ENCODE measurements around the gene CYSLTR2. TPM values are rescaled to one million over a fixed set of nuclear protein-coding genes. Genes with fewer than 3 reads are reported as not detected.

The CYSLTR2 gene
- total and polyA plus RNA-seq, 2 of the 8 experiments (the other 6 are each of a cell fraction or from before 2014, with no cell fraction given) = not detected

DNA sequence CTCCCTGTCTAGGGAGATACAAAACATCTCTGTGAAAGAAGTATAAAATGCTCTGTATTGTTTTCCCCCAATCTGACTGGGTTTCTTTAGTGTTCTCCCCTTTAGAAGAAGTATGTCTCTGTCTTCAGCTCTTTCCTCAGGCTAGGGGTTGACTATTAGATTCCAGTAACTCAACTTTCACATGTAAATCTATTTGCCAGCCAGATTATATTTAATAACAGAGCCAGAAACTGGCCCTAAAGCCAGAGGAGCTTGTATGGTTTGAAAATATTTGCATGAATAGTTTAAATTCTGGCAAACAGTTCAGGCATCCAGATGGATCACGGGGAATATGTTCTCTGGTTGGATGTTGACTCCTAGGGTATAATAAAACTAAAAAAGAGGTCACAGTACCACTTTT is 22.3 kb upstream of the CYSLTR2 start (continued):
- TF ChIP-seq, protein P1, sequence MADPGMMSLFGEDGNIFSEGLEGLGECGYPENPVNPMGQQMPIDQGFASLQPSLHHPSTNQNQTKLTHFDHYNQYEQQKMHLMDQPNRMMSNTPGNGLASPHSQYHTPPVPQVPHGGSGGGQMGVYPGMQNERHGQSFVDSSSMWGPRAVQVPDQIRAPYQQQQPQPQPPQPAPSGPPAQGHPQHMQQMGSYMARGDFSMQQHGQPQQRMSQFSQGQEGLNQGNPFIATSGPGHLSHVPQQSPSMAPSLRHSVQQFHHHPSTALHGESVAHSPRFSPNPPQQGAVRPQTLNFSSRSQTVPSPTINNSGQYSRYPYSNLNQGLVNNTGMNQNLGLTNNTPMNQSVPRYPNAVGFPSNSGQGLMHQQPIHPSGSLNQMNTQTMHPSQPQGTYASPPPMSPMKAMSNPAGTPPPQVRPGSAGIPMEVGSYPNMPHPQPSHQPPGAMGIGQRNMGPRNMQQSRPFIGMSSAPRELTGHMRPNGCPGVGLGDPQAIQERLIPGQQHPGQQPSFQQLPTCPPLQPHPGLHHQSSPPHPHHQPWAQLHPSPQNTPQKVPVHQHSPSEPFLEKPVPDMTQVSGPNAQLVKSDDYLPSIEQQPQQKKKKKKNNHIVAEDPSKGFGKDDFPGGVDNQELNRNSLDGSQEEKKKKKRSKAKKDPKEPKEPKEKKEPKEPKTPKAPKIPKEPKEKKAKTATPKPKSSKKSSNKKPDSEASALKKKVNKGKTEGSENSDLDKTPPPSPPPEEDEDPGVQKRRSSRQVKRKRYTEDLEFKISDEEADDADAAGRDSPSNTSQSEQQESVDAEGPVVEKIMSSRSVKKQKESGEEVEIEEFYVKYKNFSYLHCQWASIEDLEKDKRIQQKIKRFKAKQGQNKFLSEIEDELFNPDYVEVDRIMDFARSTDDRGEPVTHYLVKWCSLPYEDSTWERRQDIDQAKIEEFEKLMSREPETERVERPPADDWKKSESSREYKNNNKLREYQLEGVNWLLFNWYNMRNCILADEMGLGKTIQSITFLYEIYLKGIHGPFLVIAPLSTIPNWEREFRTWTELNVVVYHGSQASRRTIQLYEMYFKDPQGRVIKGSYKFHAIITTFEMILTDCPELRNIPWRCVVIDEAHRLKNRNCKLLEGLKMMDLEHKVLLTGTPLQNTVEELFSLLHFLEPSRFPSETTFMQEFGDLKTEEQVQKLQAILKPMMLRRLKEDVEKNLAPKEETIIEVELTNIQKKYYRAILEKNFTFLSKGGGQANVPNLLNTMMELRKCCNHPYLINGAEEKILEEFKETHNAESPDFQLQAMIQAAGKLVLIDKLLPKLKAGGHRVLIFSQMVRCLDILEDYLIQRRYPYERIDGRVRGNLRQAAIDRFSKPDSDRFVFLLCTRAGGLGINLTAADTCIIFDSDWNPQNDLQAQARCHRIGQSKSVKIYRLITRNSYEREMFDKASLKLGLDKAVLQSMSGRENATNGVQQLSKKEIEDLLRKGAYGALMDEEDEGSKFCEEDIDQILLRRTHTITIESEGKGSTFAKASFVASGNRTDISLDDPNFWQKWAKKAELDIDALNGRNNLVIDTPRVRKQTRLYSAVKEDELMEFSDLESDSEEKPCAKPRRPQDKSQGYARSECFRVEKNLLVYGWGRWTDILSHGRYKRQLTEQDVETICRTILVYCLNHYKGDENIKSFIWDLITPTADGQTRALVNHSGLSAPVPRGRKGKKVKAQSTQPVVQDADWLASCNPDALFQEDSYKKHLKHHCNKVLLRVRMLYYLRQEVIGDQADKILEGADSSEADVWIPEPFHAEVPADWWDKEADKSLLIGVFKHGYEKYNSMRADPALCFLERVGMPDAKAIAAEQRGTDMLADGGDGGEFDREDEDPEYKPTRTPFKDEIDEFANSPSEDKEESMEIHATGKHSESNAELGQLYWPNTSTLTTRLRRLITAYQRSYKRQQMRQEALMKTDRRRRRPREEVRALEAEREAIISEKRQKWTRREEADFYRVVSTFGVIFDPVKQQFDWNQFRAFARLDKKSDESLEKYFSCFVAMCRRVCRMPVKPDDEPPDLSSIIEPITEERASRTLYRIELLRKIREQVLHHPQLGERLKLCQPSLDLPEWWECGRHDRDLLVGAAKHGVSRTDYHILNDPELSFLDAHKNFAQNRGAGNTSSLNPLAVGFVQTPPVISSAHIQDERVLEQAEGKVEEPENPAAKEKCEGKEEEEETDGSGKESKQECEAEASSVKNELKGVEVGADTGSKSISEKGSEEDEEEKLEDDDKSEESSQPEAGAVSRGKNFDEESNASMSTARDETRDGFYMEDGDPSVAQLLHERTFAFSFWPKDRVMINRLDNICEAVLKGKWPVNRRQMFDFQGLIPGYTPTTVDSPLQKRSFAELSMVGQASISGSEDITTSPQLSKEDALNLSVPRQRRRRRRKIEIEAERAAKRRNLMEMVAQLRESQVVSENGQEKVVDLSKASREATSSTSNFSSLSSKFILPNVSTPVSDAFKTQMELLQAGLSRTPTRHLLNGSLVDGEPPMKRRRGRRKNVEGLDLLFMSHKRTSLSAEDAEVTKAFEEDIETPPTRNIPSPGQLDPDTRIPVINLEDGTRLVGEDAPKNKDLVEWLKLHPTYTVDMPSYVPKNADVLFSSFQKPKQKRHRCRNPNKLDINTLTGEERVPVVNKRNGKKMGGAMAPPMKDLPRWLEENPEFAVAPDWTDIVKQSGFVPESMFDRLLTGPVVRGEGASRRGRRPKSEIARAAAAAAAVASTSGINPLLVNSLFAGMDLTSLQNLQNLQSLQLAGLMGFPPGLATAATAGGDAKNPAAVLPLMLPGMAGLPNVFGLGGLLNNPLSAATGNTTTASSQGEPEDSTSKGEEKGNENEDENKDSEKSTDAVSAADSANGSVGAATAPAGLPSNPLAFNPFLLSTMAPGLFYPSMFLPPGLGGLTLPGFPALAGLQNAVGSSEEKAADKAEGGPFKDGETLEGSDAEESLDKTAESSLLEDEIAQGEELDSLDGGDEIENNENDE (IDR thresholded peaks at IDR 0.05; ENCODE audit: insufficient replicate concordance, low read length) = no peak
- TF ChIP-seq CREB1 (IDR thresholded peaks at IDR 0.05) (no peak), EZH2 (IDR thresholded peaks at IDR 0.05; ENCODE audit: low read depth, low read length, severe bottlenecking) (no peak), POLR2AphosphoS5 (IDR thresholded peaks at IDR 0.05; ENCODE audit: low read depth, low read length) (no peak), KDM1A (IDR thresholded peaks at IDR 0.05; ENCODE audit: borderline replicate concordance, low read length) (no peak), HDAC2 (IDR thresholded peaks at IDR 0.05; ENCODE audit: borderline replicate concordance in 1 of 2, low read depth in 2 of 2, low read length in 2 of 2) (no peak), SUZ12 (IDR thresholded peaks at IDR 0.05; ENCODE audit: low read length) (no peak), EP300 (IDR thresholded peaks at IDR 0.05; ENCODE audit: borderline replicate concordance in 1 of 2, low read depth in 2 of 2, low read length in 2 of 2) (no peak), EGR1 (IDR thresholded peaks at IDR 0.05; ENCODE audit: borderline replicate concordance, low read depth, low read length) (no peak), RBBP5 (IDR thresholded peaks at IDR 0.05; ENCODE audit: borderline replicate concordance, low read depth, low read length) (no peak), CBX8 (IDR thresholded peaks at IDR 0.05; ENCODE audit: borderline replicate concordance, low read depth, low read length) (no peak), ASH2L (IDR thresholded peaks at IDR 0.05; ENCODE audit: low read length) (no peak)
